IPS-18c (cell line): ENCODE data around the gene NIPAL1.

ENCODE experiments used
- H3K4me3 ChIP-seq: 2 replicates; pipeline ENCODE4 v1.7.0; 2013; ENCODE audit warnings: low read depth, mild to moderate bottlenecking, low read length, moderate library complexity; ENCODE audit not compliant: insufficient read depth
- H3K9me3 ChIP-seq: one replicate; pipeline ENCODE4 v1.6.1; 2013; ENCODE audit warnings: mild to moderate bottlenecking, low read length, moderate library complexity; ENCODE audit not compliant: control insufficient read depth, insufficient read depth

Gene NIPAL1

DNA sequence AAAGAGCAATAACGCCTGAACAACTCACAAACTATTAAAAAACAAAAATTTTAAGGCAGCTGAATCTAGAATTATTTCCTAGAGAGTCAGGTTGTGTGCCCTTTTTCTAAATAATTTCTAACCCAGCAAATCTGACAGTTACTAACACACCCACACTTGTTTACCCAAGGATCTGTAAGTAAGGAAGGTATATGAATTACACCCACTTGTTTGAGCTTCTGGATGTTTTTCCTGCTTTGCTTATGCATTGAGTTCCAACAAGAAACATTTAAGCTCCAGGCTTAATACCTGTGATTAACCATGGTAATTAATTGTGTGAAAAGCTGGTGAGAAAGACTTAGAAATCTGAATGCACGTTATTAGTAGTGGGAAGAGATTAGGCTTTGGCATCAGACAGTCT, 1.5 kb downstream of the NIPAL1 start:
- H3K4me3 ChIP-seq: no peak overlapping the region
- no peaks in the 10 kb centered on the region for H3K9me3 ChIP-seq

DNA sequence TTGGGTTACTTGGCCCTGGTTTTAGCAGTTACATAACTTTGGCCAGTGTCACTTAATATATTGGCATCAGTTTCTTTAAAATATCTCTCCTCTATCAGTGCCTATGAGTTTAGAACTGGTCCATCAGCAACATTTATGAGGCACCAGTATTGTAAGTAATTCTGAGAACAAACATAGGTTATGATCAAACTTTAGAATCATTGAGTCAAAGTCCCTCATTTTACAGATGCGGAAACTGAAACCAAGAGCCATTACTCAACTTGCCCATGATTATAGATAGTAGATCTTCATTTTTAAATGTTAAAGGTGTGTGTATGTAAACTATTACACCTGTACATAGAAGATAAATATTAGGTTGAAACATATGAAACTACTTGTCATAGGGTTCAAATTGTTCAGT, 4.5 kb downstream of the NIPAL1 start:
- Histone ChIP-seq H3K9me3 (no peaks in the 10 kb centered on the region), H3K4me3 (no peak overlapping the region)

DNA sequence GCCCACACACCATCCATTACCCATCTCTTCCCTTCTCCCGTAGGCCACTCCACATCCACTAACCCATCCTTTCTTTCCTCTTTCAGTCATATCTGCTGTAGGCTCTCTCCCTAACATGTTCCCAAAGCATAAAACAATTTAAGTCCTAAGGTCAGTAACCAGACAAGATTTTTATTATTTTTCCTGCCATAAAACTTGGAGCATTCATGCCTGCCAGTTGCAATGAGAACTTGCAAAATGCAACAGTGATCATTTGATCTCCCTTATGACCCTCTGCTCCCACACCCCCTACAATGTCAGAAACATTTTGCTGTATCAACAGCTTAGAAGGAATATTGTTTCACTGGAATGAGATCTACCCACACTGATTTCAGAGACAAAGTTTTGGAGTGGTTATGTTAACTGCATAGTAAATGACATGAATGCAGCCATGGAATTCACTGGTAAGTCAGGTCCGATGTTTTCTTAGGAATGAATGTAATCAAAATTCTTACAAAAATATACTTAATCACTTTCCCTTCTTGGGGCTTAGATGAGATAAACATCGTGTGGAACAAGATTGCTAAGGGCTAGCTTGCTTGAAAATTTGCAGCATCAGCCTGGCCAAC, 5.7 kb downstream of the NIPAL1 start:
- Histone ChIP-seq H3K9me3 (no peaks in the 10 kb centered on the region), H3K4me3 (no peak overlapping the region)

DNA sequence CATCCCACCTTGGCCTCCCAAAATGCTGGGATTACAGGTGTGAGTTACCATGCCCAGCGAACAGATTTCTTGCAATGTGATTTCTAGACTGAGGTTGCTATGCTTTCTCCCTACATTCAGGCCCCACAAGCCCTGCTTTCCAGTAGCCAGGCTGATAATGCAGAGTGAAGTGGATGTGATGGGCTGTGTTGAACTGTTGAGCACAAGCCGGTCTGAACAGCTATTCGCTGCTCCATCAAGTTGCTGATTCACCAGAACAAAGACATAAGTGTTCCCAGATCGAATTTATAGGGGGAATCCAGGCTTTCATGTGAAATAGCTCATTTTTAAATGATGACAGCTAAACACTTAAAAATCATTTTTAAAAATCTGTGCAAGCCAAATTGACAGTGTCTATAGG, 8.0 kb downstream of the NIPAL1 start:
- no peaks in the 10 kb centered on the region for H3K9me3 ChIP-seq
- H3K4me3 ChIP-seq: no peak overlapping the region

DNA sequence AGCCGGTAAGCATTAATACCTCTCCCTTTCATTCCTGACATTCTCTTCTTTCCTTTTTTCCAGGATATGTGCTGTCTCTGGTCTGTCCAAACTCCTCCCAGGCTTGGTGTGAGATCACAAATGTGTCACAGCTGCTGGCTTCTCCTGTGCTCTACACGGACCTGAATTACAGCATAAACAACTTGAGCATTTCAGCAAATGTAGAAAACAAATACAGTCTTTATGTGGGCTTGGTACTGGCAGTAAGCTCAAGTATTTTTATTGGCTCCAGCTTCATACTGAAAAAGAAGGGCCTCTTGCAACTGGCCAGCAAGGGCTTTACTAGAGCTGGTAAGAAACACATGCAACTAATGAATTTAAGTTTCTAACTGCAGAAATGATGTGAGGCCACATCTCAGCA, 8.4 kb downstream of the NIPAL1 start:
- H3K9me3 ChIP-seq: no peaks in the 10 kb centered on the region
- H3K4me3 ChIP-seq: no peak overlapping the region

DNA sequence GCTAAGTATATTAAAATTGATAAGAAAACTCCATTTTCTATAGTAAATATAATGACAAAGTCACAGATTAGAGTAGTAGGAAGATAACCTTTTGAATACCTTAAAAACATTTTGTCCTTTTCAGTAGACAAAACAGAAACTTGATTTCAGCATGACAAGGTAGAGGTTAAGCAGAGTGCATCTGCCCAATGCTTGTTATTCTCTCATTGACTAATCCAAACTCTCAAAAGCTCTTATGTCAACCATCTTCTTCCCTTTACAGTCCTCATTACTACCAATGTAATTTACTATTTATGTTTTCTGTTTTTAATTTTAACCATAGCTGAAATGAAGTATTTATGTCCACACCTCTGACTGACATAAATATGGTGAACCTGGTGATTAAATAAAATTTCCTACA, 11.1 kb downstream of the NIPAL1 start:
- H3K9me3 ChIP-seq: no peaks in the 10 kb centered on the region
- no peak overlapping the region for H3K4me3 ChIP-seq

DNA sequence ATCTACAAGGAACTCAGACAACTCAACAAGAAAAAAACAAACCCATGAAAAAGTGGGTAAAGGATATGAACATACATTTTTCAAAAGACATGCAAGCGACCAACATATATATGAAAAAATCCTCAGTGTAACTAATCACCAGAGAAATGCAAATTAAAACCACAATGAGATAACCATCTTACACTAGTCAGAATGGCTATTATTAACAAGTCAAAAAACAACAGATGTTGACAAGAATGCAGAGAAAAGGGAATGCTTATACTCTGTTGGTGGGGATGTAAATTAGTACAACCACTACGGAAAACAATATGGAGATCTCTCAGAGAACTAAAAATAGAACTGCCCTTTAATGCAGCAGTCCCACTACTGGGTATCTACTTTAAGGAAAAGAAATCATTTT, 12.1 kb downstream of the NIPAL1 start:
- Histone ChIP-seq H3K9me3 (no peaks in the 10 kb centered on the region), H3K4me3 (no peak overlapping the region)

DNA sequence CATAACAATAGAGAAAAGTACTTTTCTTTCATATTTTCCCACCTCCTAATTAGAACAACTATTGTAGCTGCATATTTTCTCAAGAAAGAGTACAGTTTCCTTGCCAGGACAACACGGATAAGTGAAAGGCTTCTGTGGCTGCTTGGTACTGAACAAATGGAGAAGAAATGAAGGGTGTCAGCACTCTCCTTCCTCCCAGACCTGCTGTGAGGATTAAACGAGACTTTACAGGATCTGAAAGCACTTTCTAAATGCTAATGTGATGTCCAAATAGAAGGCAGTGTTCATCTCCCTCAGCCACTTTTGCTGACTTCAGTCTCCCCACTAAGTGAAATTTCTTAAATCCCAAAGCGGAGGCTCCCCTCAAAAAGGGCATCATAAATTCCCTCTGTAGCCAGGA, 13.9 kb downstream of the NIPAL1 start:
- no peaks in the 10 kb centered on the region for H3K9me3 ChIP-seq
- no peak overlapping the region for H3K4me3 ChIP-seq

DNA sequence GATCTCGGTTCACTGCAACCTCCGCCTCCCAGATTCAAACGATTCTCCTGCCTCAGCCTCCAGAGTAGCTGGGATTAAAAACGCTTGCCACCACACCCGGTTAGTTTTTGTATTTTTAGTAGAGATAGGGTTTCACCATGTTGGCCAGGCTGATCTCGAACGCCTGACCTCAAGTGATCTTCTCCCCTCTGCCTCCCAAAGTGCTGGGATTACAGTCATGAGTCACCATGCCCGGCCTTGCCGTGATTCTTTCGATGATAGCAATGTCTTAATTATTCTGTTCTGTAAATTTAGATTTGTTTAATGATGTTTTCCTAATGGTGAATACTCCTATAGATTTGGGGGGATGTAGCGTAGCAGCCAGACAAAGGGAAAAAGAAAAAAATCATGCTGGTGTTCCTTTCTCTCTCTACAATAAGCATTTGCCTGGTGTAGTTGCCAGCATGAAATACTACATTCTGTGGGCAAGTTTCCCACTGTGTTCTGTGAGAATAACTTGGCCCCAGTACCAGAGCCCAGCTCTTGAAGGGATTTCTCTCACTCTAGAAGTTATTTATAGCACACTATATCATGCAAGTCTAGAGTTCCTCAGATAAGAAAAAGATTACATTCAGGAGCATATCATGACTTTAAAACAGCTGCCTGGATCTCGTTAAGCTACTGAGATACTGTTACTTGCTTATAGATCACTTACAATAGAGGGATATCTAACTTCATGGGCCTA, 15.4 kb downstream of the NIPAL1 start:
- Histone ChIP-seq H3K9me3 (no peaks in the 10 kb centered on the region), H3K4me3 (no peak overlapping the region)

DNA sequence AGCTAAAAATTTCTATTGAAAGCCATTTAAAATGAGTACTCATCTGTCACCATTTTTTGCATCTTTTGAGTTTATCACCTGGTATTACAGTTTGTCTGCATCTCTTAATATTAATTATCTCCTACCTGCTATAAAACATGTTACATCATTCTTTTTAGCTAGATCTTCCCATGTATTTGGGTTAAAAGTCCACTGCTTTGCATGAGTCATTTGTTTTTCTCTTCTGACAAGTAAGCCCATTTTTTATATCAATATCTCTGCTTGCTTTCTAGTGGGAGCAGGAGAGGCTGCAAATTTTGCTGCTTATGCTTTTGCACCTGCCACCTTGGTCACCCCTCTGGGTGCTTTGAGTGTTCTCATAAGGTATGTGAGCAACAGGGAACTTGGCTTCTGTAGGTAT, 16.1 kb downstream of the NIPAL1 start:
- H3K4me3 ChIP-seq: no peak overlapping the region
- no peaks in the 10 kb centered on the region for H3K9me3 ChIP-seq

DNA sequence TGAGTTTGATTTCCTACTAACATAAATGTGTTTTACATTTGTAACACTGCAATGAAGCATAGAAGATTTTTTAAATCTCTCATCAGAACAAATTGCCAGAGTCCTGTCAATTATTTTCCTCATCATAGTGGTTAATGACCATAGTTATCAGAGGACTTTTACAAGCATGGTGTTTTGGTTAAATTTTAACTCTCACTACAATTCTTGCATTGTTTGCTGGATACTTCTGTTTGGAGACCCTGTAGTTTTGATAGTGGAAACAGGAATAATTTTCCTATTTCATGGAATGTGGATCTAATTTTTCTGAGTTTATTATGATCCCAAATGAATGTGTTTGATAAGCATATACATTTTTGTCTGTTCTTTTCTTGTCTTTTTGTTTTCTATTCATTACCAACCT, 16.8 kb downstream of the NIPAL1 start:
- Histone ChIP-seq H3K9me3 (no peaks in the 10 kb centered on the region), H3K4me3 (no peak overlapping the region)

DNA sequence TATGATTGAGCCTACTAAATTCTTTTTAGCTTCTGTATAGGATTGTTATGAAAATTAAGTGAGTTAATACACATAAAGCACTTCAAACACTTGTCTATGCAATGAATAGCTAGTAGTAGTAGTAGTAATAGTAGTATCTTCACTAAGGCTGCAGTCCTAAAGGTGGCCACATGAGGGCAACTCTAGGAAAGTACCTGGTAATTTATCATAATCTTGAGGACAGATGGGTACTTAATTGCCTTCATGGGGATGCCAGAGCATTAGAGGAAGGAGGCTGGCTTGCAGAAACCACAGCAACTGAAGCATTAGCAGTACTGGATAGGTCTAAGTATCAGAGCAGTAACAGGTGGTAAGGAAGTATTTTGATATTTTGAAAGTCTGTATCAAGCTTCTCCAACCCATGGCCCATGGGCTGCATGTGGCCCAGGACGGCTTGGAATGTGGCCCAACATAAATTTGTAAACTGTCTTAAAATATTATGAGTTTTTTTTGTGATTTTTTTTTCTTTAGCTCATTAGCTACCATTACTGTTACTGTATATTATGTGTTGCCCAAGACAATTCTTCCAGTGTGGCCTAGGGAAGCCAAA, 17.3 kb downstream of the NIPAL1 start:
- H3K4me3 ChIP-seq: no peak overlapping the region
- no peaks in the 10 kb centered on the region for H3K9me3 ChIP-seq

DNA sequence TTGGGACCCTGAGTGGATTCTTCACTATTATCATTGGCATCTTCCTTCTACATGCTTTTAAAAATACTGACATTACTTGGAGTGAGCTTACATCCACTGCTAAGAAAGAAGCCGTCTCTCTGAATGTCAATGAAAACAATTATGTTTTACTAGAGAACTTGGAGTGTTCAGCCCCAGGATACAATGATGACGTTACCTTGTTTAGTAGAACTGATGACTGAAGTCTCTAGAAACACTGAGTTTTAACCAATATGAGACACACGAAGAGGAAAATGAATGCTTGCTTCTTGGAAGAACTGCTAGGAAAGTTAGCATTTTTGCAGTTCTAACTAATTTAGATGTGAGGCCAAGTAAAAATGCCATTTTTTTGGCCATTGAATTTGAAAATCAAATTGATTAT, 19.4 kb downstream of the NIPAL1 start:
- Histone ChIP-seq H3K4me3 (no peak overlapping the region), H3K9me3 (no peaks in the 10 kb centered on the region)

DNA sequence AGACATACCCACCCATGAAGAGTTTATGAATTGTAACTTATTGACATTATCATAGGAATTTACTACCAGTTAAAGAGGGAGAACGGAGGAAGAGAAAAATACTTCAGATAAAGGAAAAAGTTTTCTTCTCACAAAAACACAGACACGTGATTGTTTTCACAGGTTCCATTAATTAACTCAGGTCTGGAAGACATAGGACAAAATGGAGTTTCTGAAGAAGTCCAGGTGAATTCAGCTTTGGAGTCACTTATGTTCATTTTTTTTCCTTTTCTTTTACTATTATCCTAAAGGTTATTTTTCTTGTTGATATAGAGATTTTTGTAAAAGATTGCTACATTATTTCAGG, 20.5 kb downstream of the NIPAL1 start:
- H3K9me3 ChIP-seq: no peaks in the 10 kb centered on the region
- H3K4me3 ChIP-seq: no peak overlapping the region

DNA sequence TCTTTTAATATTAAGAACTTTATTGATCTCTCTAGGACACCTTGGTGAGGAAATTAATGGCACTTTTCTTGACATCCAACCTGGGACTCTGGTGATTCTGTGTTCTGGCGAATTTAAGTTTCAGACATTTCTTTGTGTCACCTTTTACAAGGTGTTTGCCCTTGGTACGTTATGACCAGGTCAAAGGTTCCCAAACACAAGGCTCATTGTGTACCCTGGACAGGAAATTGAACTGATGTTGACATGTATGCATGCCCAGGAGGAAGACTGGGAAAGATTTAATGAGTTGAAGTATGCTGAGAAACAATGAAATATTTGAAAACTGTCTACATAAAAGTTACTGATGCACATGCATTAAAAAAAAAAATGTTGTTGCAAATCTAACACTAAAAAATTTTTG, 22.1 kb downstream of the NIPAL1 start:
- no peaks in the 10 kb centered on the region for H3K9me3 ChIP-seq
- H3K4me3 ChIP-seq: no peak overlapping the region

DNA sequence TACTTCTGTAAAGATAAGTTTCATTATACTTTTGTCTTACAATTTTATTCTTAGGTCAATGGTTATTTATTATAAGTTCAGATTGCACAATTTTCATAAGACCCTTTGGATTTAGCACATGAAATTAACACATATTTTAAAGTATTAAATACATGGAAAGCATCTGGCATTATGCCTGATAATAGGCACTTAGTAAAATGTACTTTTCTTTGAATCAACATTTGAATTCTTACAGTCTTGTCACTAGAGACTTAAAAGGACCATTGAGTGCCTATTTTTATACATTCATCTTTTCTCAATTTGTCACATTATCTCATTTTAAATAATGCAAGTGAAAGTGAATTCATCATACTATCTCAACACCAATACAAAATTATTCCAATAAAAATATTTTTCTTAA, 23.0 kb downstream of the NIPAL1 start:
- H3K9me3 ChIP-seq: peaks cover under 1% of the 10 kb centered on the region

DNA sequence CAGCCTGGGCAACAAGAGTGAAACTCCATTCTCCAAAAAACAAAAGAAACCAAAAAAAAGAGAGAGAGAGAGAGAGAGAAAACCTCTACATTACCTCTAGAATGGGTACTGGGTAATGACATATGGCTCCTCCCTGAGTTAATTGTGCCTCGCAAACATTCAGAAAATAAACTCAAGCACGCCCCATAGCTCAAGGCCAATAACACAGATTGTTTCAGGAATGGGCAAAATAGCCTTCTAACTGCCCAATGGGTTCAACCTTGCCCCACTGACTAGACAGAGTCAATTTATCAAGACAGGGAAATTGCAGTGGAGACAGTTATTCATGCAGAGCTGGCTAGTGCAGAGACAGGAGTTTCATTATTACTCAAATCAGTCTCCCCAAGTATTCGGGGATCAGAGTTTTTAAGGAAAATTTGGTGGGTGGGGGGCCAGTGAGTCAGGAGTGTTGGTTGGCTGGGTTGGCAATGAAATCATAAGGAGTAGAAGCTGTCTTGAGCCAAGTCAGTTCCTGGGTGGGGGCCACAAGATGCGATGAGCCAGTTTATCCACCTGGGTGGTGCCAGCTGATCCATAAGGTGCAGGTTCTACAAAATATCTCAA, 25.1 kb downstream of the NIPAL1 start:
- H3K4me3 ChIP-seq: no peak overlapping the region
- H3K9me3 ChIP-seq: peaks cover 4% of the 10 kb centered on the region

More for the DNA sequence above, 23.0 kb downstream of the NIPAL1 start:
- H3K4me3 ChIP-seq: no peak overlapping the region

DNA sequence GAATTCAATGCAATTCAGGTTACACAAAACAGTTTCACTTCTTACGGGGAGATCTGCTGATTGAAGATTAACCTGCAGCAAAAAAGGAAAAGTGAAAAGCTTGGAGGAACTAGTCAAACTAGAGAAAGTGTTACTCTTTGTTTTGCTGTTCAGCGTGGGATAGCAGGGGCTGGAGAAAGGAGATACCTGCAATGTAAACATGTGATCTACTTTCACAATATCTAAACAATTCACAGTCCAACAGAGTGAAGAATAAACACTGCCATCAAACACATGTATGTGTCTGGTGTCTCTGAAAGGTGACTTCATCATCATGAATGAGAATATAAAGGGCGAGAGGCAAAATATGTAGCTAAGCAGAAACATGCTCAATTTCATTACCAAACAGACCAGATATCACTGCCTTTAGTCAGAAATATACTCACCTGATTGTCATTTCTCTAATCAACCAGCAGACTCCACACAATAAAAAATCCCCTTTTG, 26.4 kb downstream of the NIPAL1 start:
- Histone ChIP-seq H3K4me3 (no peak overlapping the region), H3K9me3 (peaks cover 4% of the 10 kb centered on the region)
